Smooth muscle cell (in vitro differentiated cells): ENCODE results near the gene FAM221B. TPM values are rescaled to one million over a fixed set of nuclear protein-coding genes. Genes with fewer than 3 reads are reported as not detected.

ENCODE experiments used
- DNase-seq: peaks from one replicate; lab custom pipeline; 2025; ENCODE audit not compliant: unreplicated experiment; lab: John Stamatoyannopoulos, UW
- H2AFZ ChIP-seq: fragments of 200-600 bp; sonication (generic); 2 replicates; pipeline ENCODE4 v1.6.0; 2016; ENCODE audit warnings: antibody characterized with exemption, low read depth, mild to moderate bottlenecking
- H3F3A ChIP-seq: fragments of 200-600 bp; sonication (generic); 2 replicates; pipeline ENCODE4 v1.6.0; 2017; ENCODE audit warnings: antibody characterized with exemption, low read depth
- H3K27ac ChIP-seq: fragments of 200-600 bp; sonication (generic); 2 replicates; pipeline ENCODE4 v1.5.1; 2016; ENCODE audit warnings: low read depth, mild to moderate bottlenecking
- H3K27me3 ChIP-seq: fragments of 200-600 bp; sonication (generic); 2 replicates; pipeline ENCODE4 v1.6.1; 2016; ENCODE audit warnings: low read depth, mild to moderate bottlenecking
- H3K36me3 ChIP-seq: fragments of 200-600 bp; sonication (generic); 2 replicates; pipeline ENCODE4 v1.5.1; 2016; ENCODE audit warnings: low read depth
- H3K4me1 ChIP-seq: fragments of 200-600 bp; sonication (generic); 2 replicates; pipeline ENCODE4 v1.5.1; 2016; ENCODE audit warnings: low read depth
- H3K4me2 ChIP-seq: fragments of 200-600 bp; sonication (generic); 2 replicates; pipeline ENCODE4 v1.6.0; 2016; ENCODE audit warnings: mild to moderate bottlenecking
- H3K4me3 ChIP-seq: fragments of 200-600 bp; sonication (generic); 2 replicates; pipeline ENCODE4 v1.5.1; 2016; ENCODE audit warnings: mild to moderate bottlenecking
- H3K79me2 ChIP-seq: fragments of 200-600 bp; sonication (generic); 2 replicates; pipeline ENCODE4 v1.6.0; 2016; ENCODE audit warnings: low read depth, mild to moderate bottlenecking
- H3K9ac ChIP-seq: fragments of 200-600 bp; sonication (generic); 2 replicates; pipeline ENCODE4 v1.6.0; 2016; ENCODE audit warnings: low read depth
- H3K9me3 ChIP-seq: fragments of 200-600 bp; sonication (generic); replicated peaks from 2 replicates; pipeline ENCODE4 v1.5.1; 2016; ENCODE audit warnings: low read depth
- H4K20me1 ChIP-seq: fragments of 200-600 bp; sonication (generic); 2 replicates; pipeline ENCODE4 v1.6.0; 2016; ENCODE audit warnings: low read depth
- WGBS: methylation state at CpG from one replicate; pipeline ENCODE4 v1.1.7; 2016; ENCODE audit warnings: low lambda C conversion rate; 5-methylcytosine and 5-hydroxymethylcytosine counted together
- polyA plus RNA-seq: library from polyadenylated mRNA; unstranded; fragments of >200 nt; fragmentation: Nextera tagmentation; extraction: Ambion mirVana; gene quantifications from 2 replicates; pipeline ENCODE4 v1.2.1, GENCODE V29; 2016
- total RNA-seq: library from RNA; depleted of rRNA; stranded (reverse); fragments of >200 nt; gene quantifications from 2 replicates; pipeline ENCODE4 v1.2.3, GENCODE V29; 2014
- TF ChIP-seq, protein P1 (sequence below): fragments of 200-600 bp; sonication (generic); IDR thresholded peaks from 2 replicates; pipeline ENCODE4 v1.5.1; 2017; ENCODE audit warnings: borderline replicate concordance, mild to moderate bottlenecking, antibody characterized with exemption; ENCODE audit not compliant: insufficient read depth, poor library complexity, severe bottlenecking

Gene FAM221B
- total and polyA plus RNA-seq, 2 experiments from 2014 or later: not detected

DNA sequence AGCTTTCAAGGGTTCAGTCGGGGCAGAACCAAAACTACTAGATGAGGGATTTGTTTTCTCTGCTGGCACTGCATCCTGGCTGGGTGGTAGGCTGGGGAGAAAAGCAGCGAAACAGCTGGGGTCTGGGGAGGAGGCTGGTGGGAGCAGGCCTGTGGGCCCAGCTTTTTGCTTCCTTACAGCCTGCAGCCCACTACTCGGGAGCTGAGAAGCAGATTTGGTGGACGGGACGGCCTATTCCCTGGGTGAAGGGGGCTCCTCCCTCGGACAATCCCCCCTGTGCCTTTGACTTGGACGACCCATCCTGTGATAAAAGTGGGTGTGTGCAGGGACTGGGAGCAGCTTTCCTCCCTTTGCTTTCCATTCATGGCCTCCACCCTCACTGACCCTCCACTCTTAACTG, 28.0 kb downstream of the FAM221B start:
- no peak overlapping the region for H3K9ac ChIP-seq
- H2AFZ ChIP-seq: no peak overlapping the region
- no peaks in the 10 kb centered on the region for H4K20me1 ChIP-seq
- H3K4me3 ChIP-seq: no peak overlapping the region
- H3K9me3 ChIP-seq: no peaks in the 10 kb centered on the region
- no peaks in the 10 kb centered on the region for H3K27me3 ChIP-seq
- H3K36me3 ChIP-seq: no peaks in the 10 kb centered on the region
- H3K4me1 ChIP-seq: no peaks in the 10 kb centered on the region
- no peak overlapping the region for H3K27ac ChIP-seq
- no peaks in the 10 kb centered on the region for H3K79me2 ChIP-seq
- DNase-seq: no peak
- no peaks in the 10 kb centered on the region for H3F3A ChIP-seq
- no peak overlapping the region for H3K4me2 ChIP-seq
- TF ChIP-seq, protein P1, sequence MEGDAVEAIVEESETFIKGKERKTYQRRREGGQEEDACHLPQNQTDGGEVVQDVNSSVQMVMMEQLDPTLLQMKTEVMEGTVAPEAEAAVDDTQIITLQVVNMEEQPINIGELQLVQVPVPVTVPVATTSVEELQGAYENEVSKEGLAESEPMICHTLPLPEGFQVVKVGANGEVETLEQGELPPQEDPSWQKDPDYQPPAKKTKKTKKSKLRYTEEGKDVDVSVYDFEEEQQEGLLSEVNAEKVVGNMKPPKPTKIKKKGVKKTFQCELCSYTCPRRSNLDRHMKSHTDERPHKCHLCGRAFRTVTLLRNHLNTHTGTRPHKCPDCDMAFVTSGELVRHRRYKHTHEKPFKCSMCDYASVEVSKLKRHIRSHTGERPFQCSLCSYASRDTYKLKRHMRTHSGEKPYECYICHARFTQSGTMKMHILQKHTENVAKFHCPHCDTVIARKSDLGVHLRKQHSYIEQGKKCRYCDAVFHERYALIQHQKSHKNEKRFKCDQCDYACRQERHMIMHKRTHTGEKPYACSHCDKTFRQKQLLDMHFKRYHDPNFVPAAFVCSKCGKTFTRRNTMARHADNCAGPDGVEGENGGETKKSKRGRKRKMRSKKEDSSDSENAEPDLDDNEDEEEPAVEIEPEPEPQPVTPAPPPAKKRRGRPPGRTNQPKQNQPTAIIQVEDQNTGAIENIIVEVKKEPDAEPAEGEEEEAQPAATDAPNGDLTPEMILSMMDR: no peak
- 90% methylated on average over 7 of the region's 7 CpGs for WGBS

DNA sequence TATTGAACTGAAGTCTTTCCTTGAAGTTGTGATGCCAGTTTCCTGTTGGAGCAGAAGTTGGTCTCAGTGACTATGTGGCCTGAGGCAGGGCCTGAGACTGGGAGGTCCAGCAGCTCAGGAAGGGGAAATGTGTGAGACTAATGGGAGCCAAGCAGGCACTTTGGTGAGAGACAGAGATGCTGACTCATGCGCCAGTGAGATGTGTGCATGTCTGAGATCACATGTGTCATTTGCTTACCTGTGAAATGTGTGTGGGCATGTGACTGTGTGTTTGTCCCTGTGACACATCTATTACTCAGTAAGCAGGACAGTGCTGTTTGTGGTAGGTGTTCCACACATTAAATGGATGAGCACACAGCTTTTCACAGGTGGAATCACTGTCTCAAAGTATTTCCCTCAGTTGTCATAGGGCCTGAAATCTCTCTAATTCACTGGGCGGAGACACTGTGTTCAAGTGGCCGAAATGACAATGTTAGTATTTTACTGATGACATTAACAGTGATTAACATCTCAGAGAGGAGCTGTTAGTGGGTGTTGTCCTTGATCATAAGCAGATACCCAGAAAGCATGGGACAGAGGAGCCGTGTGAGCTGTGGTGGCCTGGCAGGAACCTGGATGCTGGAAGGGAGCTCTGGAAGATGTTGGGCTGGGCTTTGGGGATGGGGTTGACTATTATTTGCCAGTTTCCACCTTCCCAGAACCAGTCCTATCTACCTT, 29.7 kb downstream of the FAM221B start:
- no peak for DNase-seq
- peak overlapping the region; percentile 78 for H3K27ac ChIP-seq
- 74% methylated on average over 4 of the region's 4 CpGs for WGBS

DNA sequence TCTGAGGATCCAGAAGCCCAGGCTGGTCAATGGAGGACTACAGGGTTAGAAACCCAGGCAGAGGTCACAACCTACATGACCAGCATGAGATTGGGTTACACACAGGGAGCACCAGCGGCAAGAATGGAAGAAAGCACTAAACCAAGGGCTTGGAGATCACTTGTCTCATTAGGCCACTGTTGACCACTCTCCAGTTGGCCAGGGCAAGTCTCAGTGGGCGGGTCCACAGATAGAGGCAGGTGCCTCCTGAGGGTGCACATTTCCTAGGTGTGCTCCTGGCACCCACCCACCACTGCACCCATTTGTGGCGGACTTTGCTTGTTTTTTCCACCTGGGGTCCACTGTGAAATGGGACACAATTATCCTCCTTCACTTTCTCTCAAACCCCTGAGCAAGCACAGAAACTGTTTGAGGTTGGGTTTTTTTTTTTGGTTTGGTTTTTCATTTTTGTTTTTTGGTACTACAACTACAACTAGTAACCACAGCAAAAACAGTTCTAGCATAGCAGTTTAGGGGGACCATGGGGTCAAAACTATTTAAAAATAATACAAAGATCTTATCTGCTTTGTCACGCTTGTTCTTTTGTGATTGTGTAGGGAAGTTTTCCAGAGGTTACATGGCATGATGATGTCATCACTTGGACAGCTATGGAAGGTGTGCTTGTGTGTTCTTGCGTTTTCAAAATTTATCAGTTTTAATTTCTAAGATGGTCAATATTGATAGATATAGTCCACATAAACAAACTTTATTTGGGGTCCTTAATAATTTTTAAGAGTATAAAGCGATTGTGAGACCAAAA, 31.0 kb downstream of the FAM221B start:
- H3K27me3 ChIP-seq: no peaks in the 10 kb centered on the region
- no peaks in the 10 kb centered on the region for H3K9me3 ChIP-seq
- H3K4me2 ChIP-seq: no peak overlapping the region
- peak overlapping the region; percentile 14 for H3K9ac ChIP-seq
- H3K79me2 ChIP-seq: no peaks in the 10 kb centered on the region
- no peak overlapping the region for H3K4me3 ChIP-seq
- 91% methylated on average over 6 of the region's 6 CpGs for WGBS
- H2AFZ ChIP-seq: no peak overlapping the region
- DNase-seq: no peak
- no peaks in the 10 kb centered on the region for H3K36me3 ChIP-seq
- no peaks in the 10 kb centered on the region for H4K20me1 ChIP-seq
- TF ChIP-seq, protein P1: no peak
- H3K4me1 ChIP-seq: peaks cover 3% of the 10 kb centered on the region
- H3F3A ChIP-seq: no peaks in the 10 kb centered on the region
- H3K27ac ChIP-seq: peak overlapping the region; percentile 78

More for the DNA sequence above, 29.7 kb downstream of the FAM221B start:
- Histone ChIP-seq H3K4me2 (no peak overlapping the region), H3K4me1 (peaks cover 3% of the 10 kb centered on the region), H3K9ac (peak overlapping the region; percentile 60), H3F3A (no peaks in the 10 kb centered on the region), H3K4me3 (no peak overlapping the region), H3K9me3 (no peaks in the 10 kb centered on the region), H3K36me3 (no peaks in the 10 kb centered on the region), H2AFZ (no peak overlapping the region), H3K27me3 (no peaks in the 10 kb centered on the region), H4K20me1 (no peaks in the 10 kb centered on the region), H3K79me2 (no peaks in the 10 kb centered on the region)
- TF ChIP-seq, protein P1: no peak
